ENCODE results near the gene MAP1B. TPM values are rescaled to one million over a fixed set of nuclear protein-coding genes. Genes with fewer than 3 reads are reported as not detected.

Gene MAP1B
- total and polyA plus RNA-seq, 9 of the 15 experiments (the other 6 are each of a cell fraction or from before 2014, with no cell fraction given): 5.2 to 66.1 (median 17.3) TPM

DNA sequence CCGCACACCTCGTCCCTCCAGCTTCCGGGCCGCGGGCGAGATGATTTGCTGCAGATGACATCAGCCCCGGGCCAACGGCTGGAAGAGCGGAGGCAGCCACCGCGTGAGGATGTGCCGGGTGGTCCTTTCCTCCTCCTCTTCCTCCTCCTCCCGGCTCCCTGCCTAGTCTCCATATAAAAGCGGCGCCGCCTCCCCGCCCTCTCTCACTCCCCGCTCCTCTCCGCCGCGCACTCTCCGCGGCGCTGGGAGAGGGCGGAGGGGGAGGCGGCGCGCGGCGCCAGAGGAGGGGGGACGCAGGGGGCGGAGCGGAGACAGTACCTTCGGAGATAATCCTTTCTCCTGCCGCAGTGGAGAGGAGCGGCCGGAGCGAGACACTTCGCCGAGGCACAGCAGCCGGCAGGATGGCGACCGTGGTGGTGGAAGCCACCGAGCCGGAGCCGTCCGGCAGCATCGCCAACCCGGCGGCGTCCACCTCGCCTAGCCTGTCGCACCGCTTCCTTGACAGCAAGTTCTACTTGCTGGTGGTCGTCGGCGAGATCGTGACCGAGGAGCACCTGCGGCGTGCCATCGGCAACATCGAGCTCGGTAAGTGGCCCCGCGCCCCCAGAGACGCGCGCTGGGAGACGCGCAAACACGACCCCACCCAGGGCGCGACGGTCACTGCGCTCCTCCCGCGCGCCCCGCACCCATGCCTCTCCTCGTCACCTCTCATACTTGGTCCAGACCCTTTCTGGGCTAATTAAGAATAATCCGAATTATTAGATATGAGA is at the start of gene MAP1B (continued):
- TF ChIP-seq, protein P1, sequence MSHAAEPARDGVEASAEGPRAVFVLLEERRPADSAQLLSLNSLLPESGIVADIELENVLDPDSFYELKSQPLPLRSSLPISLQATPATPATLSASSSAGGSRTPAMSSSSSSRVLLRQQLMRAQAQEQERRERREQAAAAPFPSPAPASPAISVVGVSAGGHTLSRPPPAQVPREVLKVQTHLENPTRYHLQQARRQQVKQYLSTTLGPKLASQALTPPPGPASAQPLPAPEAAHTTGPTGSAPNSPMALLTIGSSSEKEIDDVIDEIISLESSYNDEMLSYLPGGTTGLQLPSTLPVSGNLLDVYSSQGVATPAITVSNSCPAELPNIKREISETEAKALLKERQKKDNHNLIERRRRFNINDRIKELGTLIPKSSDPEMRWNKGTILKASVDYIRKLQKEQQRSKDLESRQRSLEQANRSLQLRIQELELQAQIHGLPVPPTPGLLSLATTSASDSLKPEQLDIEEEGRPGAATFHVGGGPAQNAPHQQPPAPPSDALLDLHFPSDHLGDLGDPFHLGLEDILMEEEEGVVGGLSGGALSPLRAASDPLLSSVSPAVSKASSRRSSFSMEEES (CRISPR knock-in tag; IDR thresholded peaks at IDR 0.05): no peak
- TF ChIP-seq, protein P2, sequence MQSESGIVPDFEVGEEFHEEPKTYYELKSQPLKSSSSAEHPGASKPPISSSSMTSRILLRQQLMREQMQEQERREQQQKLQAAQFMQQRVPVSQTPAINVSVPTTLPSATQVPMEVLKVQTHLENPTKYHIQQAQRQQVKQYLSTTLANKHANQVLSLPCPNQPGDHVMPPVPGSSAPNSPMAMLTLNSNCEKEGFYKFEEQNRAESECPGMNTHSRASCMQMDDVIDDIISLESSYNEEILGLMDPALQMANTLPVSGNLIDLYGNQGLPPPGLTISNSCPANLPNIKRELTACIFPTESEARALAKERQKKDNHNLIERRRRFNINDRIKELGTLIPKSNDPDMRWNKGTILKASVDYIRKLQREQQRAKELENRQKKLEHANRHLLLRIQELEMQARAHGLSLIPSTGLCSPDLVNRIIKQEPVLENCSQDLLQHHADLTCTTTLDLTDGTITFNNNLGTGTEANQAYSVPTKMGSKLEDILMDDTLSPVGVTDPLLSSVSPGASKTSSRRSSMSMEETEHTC (IDR thresholded peaks at IDR 0.05): no peak
- TF ChIP-seq ZNF146 (CRISPR knock-in tag; IDR thresholded peaks at IDR 0.05; ENCODE audit: unreplicated experiment) (no peak), MCM5 (IDR thresholded peaks at IDR 0.05; ENCODE audit: low read depth) (no peak), ESRRB (CRISPR knock-in tag; IDR thresholded peaks at IDR 0.05; ENCODE audit: borderline replicate concordance) (no peak), MYBL2 (IDR thresholded peaks at IDR 0.05; ENCODE audit: low read depth) (peak; percentile 61; the same call in 1 of the 2 replicates), MYBL2 (CRISPR knock-in tag; IDR thresholded peaks at IDR 0.05; ENCODE audit: borderline replicate concordance) (no peak), ZNF785 (CRISPR knock-in tag; IDR thresholded peaks at IDR 0.05) (no peak), SOX6 (IDR thresholded peaks at IDR 0.05) (0 out of 2 replicates have a peak, but pooled peaks have one; percentile 35), SPI1 (IDR thresholded peaks at IDR 0.05; ENCODE audit: borderline replicate concordance, low read depth, low read length) (no peak; the same call in 1 of the 2 replicates), MTF1 (CRISPR knock-in tag; IDR thresholded peaks at IDR 0.05; ENCODE audit: borderline replicate concordance) (no peak), SETDB1 (IDR thresholded peaks at IDR 0.05; ENCODE audit: low read length) (no peak)
- TF ChIP-seq, protein P3, sequence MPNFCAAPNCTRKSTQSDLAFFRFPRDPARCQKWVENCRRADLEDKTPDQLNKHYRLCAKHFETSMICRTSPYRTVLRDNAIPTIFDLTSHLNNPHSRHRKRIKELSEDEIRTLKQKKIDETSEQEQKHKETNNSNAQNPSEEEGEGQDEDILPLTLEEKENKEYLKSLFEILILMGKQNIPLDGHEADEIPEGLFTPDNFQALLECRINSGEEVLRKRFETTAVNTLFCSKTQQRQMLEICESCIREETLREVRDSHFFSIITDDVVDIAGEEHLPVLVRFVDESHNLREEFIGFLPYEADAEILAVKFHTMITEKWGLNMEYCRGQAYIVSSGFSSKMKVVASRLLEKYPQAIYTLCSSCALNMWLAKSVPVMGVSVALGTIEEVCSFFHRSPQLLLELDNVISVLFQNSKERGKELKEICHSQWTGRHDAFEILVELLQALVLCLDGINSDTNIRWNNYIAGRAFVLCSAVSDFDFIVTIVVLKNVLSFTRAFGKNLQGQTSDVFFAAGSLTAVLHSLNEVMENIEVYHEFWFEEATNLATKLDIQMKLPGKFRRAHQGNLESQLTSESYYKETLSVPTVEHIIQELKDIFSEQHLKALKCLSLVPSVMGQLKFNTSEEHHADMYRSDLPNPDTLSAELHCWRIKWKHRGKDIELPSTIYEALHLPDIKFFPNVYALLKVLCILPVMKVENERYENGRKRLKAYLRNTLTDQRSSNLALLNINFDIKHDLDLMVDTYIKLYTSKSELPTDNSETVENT (CRISPR knock-in tag; IDR thresholded peaks at IDR 0.05): no peak
- TF ChIP-seq, protein P4, sequence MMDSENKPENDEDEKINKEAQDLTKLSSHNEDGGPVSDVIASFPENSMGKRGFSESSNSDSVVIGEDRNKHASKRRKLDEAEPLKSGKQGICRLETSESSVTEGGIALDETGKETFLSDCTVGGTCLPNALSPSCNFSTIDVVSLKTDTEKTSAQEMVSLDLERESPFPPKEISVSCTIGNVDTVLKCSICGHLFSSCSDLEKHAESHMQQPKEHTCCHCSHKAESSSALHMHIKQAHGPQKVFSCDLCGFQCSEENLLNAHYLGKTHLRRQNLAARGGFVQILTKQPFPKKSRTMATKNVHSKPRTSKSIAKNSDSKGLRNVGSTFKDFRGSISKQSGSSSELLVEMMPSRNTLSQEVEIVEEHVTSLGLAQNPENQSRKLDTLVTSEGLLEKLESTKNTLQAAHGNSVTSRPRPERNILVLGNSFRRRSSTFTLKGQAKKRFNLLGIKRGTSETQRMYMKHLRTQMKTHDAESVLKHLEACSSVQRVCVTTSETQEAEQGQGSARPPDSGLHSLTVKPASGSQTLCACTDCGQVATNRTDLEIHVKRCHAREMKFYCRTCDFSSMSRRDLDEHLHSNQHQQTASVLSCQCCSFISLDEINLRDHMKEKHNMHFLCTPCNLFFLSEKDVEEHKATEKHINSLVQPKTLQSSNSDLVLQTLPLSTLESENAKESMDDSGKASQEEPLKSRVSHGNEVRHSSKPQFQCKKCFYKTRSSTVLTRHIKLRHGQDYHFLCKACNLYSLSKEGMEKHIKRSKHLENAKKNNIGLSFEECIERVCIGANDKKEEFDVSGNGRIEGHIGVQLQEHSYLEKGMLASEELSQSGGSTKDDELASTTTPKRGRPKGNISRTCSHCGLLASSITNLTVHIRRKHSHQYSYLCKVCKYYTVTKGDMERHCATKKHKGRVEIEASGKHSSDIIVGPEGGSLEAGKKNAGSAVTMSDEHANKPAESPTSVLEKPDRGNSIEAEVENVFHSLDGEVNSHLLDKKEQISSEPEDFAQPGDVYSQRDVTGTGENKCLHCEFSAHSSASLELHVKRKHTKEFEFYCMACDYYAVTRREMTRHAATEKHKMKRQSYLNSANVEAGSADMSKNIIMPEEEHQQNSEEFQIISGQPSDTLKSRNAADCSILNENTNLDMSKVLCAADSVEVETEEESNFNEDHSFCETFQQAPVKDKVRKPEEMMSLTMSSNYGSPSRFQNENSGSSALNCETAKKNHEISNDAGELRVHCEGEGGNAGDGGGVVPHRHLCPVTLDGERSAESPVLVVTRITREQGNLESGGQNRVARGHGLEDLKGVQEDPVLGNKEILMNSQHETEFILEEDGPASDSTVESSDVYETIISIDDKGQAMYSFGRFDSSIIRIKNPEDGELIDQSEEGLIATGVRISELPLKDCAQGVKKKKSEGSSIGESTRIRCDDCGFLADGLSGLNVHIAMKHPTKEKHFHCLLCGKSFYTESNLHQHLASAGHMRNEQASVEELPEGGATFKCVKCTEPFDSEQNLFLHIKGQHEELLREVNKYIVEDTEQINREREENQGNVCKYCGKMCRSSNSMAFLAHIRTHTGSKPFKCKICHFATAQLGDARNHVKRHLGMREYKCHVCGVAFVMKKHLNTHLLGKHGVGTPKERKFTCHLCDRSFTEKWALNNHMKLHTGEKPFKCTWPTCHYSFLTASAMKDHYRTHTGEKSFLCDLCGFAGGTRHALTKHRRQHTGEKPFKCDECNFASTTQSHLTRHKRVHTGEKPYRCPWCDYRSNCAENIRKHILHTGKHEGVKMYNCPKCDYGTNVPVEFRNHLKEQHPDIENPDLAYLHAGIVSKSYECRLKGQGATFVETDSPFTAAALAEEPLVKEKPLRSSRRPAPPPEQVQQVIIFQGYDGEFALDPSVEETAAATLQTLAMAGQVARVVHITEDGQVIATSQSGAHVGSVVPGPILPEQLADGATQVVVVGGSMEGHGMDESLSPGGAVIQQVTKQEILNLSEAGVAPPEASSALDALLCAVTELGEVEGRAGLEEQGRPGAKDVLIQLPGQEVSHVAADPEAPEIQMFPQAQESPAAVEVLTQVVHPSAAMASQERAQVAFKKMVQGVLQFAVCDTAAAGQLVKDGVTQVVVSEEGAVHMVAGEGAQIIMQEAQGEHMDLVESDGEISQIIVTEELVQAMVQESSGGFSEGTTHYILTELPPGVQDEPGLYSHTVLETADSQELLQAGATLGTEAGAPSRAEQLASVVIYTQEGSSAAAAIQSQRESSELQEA (IDR thresholded peaks at IDR 0.05; ENCODE audit: low read depth): no peak

All from K562 (cell line).